HG03066 (cell line): ENCODE results near the gene MORN1.

Source experiments
- ATAC-seq: cut with Tn5 transposase; IDR thresholded peaks from one replicate; pipeline ENCODE4 v1.9.1; 2021; ENCODE audit warnings: low read depth; ENCODE audit not compliant: unreplicated experiment

The MORN1 gene

DNA sequence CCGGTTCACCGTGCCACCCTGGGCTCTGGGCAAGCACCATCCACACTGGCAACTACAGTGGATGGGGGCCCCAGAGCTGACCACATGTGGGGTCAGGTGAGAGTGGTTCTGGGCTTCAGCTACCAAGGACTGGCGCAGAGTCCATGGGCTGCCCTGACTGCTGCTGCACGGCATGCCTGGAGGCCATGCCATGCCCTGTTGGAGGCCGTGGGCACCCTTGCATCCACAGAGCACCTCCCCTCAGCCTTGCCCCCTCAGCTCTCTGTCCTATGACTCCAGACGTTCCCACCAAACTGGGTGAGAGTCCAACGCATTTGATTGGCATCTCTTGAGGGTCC is 15.5 kb downstream of the MORN1 start:
- no peak for ATAC-seq

DNA sequence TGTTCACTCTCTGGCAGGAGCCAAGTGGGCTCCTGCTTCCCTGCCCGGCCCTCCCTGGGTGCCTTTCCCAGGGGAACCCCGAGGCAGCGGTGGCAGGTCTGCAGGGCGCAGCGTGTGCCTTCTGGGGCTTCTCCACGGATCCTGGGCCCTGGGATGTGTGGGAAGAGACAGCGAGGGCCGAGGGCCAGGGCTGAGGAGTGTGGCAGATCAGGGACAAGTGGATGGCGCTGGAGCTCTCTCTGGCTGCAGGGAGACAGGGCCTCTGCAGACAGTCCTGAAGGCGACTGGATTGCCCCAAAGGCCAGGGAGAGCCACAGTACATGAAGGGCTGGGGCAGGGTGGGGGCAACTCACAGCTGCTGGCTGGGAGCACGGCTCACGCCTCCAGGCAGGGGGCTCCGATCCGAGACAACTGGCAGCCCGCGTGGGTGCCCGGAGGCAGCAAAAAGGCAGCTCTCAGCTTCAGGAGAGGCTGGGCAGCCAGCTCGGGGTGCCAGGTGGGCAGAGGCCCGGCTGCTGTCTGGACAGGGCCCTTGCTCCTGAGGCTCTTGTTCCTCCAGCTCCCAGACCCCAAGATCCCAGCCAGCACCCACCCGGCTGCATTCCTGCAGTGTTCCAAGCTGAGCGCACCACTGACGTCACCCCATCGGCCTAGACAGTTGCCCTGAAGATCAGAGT is 16.0 kb downstream of the MORN1 start:
- no peak for ATAC-seq

DNA sequence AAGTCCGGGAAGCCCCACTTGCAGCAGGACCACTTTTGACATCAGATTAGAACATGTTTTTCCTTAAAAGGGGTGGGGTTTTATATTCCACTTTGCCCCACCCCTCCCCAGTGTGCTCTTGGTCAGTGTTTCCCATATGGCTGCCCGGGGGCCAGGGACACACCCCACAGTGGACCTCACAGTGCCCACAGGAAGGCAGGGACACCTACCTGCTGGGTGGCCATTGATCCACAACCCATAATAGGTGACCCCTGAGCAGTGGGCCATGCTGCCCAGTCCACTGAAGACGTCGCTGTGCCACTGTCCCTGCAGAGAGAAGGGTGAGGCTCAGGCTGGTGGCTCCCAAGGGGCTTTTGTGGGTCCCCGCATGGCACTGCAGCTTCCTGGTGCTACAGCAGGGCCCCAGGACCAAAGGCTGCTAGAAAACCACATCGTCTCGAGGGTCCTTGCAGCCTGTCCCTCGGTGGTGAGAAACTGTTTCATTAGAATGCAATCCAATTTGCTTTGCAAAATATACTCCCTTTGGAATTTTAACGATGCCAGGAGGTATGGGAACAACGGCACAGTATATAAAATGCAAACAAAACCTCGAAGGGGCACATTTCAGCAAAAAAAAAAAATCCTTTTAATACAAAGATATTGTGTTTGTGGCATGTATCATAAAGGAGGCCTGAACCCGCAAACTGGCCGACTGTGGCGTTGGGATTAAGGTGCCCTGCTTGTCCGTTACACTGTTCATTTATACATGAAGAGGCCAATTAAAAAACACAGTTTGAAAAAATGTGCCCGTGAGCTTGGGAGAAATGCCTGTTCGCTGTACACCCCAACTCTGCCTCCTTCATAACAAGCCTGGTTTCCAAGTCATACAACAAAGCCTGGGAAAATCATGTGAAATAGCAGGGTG is 16.9 kb downstream of the MORN1 start:
- ATAC-seq: no peak

GRCh38 chr1:2373551-2374251 is 17.7 kb downstream of the MORN1 start:
- ATAC-seq: no peak

DNA sequence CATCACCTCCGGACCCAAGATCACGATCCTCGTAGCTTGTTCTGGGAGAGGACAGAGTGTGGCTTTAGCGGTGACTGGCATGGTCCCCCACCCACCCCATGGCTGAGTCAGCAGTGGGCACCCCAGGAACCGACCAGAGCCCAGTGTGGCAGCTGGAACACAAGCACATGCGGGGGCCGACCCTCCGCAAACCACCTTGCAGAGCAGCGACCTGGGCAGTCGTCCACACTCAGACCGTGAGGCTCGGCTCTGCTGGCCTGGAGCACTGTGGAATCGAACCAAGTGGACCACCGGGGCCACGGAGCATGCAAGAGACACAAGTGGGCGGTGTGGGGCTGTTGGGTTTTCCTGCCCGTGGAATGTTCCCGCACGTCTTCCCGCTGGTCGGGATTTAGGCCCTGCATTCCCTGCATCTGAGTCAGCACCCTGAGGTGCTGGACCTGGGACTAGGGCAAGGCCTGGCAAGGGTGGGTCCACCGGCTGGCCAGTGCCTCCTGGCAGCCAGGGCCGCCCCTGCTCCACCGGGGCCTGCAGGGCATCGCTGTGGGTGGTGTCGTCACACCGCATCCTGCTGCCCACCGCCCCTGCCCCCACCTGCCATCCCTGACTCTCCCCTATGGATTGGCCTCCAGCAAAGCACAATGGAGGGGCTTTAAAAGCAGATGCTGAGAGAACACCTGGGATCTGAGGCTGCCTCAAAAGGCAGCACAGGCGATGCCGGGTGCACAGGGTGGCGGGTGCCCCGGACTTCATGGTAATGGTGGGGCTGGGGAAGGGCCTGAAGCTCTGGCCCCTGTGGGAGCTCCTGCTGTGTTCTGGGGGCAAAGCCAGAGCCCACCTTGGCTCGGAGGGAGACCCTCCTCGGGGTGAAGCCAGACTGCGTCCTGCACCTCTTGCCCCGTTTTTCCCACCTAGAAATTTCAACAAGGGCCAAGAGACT is 18.5 kb downstream of the MORN1 start:
- ATAC-seq: no peak

GRCh38 chr1:2368053-2368744 is 23.2 kb downstream of the MORN1 start:
- ATAC-seq: no peak

DNA sequence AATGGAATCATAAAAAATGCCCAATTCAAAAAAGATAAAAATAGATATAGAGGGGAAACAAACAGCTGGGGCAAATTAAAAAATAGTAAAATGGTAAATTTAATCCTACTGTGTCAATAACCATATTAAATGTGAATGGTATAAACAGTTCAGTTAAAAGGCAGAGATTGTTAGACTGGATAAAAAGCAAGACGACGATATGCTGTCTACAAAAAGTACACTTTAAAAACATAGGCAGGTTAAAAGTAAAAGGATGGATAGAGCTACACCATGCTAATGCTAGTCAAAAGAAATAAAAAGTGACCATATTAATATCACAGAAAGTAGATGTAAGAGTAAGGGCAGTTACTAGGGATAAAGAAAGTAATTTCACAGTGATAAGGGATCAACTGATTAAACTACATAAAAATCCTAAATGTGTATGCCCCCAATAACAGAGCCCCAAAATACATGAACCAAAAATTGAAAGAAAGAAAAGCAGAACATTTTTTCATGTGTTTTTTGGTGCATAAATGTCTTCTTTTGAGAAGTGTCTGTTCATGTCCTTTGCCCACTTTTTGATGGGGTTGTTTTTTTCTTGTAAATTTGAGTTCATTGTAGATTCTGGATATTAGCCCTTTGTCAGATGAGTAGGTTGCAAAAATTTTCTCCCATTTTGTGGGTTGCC is 27.4 kb downstream of the MORN1 start:
- ATAC-seq: no peak

- no peak for ATAC-seq
These were observed 30.6 kb downstream of the MORN1 start for GRCh38 chr1:2360588-2361364.

DNA sequence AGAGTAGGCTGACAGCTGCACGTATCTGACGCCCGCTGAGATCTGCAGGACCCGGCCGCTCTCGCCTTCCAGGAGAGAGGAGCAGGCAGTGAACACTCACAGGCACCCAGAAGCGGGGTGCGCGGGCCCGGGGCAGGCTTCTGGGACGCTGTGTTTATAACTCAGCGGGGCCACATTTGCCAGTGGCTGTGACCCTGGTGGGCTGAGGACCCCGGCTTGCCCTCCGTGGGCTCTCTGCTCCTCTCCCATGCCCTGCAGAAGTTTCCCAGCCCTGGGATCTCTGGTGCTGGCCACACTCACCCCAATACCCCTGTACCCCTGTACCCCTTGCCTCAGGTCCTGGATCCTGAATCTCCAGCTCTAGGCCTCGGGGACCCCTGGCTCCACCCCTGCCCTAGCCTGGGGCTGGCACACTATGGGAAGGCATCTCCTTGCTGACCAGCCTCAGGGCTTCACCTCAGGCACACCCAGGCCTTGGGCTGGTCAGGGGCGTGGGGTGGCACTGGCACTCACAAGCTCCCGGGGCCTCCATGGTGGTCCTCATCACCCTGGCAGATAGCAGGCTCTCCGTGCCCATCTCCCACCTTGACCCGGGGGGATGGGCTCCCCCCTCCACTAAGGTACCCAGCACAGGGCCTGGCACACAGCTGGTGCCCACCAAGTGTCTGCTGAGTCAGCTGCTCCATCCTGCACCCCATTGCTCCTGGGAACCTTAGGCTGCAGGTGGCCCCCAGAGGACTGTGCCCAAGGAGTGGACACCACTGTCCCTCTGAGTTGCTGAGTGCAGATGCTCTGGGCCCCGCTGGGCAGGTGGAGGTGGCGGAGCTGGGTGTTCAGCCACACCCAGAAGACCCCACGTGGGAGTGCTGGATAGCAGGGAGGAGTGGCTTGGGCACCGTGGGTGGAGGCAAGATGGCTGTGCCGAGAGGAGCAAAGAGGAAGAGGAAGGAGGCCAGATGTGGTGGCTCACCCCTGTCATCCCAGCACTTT is 32.4 kb downstream of the MORN1 start:
- no peak for ATAC-seq

GRCh38 chr1:2358072-2358471 is 33.3 kb downstream of the MORN1 start:
- no peak for ATAC-seq

DNA sequence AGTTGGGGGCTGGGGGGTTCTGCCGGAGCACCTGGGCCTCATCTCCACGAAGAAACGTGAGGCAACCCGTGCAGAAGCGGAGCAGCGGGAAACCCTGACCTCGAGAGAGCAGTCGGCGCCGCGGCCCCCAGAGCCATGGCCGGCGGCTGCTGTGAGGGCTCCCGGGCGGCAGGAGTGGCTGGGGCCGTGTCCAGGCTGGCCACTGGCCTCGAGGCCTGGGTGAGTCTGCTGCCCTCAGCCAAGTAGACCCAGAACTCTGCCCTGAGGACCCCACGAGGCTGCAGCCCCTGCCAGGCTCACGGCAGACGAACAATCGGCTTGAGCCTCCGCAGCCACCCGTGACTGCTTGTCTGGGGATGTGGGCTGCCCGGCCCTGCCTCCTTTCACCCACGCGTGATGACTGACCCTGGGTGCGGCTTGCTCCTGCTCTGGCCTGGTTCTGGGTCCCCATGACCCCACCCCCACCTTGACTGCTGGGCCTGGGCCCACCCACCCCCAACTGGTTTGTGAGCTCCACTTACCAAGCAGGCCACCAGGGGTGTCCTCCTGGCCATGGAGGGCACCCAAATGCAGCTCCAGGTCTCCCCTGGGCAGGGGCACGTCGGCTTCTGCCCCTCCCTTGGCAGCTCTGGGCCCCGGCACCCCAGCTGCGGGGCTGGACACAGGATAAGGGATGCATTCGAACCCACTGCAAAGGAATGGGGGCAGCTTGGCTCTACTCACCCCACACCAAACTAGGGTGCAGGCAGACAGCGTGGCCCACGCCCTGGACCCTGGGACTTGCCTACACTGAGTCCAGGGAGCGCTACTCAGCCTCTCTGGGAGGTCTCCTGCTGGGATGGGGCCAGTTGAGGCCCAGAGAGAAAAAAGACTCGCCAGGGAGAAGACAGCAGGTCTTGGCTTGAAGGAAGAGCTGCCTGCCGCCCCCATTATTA is 34.2 kb downstream of the MORN1 start:
- no peak for ATAC-seq

- no peak for ATAC-seq
These were observed 35.0 kb downstream of the MORN1 start for GRCh38 chr1:2356401-2356800.

DNA sequence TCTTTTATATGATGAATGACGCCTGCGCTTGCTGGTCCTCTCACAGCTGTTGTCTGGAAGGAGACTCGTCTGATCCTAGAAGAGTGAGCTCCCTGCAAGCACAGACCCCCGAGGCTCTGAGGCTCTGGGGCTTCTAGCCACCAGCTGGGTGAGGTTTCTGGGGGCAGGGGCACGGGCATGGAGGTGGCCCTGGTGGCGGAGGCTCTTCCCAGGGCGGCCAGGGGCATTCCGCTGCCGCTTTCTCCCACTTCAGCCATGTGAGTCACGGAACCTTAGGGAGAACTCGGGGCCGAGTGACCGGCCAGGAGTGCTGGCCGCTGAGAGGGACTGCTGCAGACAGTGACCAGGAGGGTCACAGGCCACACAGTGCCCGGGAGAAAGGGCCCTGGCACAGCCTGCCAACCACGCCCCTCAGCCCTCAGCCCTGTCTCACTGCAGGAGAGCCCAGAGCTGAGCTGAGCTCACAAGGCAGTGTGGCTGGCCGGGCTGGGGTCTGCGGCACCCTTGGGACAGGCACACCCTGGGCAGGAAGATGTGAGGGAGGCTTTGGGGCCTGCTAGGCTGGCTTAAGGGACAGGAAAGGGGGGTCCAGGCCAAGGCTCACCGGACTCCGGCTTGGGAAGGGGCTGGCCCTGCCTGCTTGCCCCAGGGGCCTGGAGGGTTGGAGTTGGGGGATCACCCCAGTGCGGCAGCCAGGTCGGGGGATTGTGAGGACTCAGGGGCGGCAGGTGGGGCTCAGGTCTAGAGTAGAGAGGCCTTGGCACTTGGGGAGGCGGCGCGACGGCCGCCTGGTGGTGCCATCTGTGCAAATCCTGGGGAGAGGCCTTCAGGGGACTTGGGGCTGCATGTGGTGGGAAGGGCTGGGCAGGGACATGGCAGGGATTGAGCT is 35.7 kb downstream of the MORN1 start:
- ATAC-seq: no peak

- ATAC-seq: no peak
These were observed 36.6 kb downstream of the MORN1 start for GRCh38 chr1:2354511-2355372.
